K562 (cell line): ENCODE data around the gene CYB5RL. TPM values are rescaled to one million over a fixed set of nuclear protein-coding genes. Genes with fewer than 3 reads are reported as not detected.

Experiments used
- ATAC-seq: fragments of 200-7000 bp; cut with Tn5 transposase; 3 replicates; pipeline ENCODE4 v1.9.1; 2020; ENCODE audit warnings: moderate library complexity
- BruUV-seq: library from RNA; stranded (reverse); fragments of 400-500 nt; replicated peaks from 2 replicates; lab custom pipeline; 2021; lab: Mats Ljungman, UMichigan
- CTCF ChIA-PET: fragments of 300-600 bp; formaldehyde crosslinking; extraction: SDS; loops from one replicate; lab custom pipeline; 2021; ENCODE audit warnings: low intra/inter-chr PET ratio; lab: Yijun Ruan, JAX
- POLR2A ChIA-PET: fragments of 300-600, 350-650 bp; sonication (Branson Sonifier 250); formaldehyde crosslinking; extraction: SDS; loops from one replicate; lab custom pipeline; 2021; ENCODE audit warnings: antibody characterized with exemption, inconsistent platforms; lab: Yijun Ruan, JAX
- DNase-seq, 4 experiments: peaks; one replicate each; pipeline versions ENCODE4 v3.0.0 to v3.0.0-alpha.2; 2011 to 2018; ENCODE audit warnings: low spot score in 3 of 4, mixed read lengths in 3 of 4; ENCODE audit errors: extremely low read depth in 1 of 4
- FAIRE-seq: peaks from 2 replicates; lab custom pipeline; 2011; peaks lifted over from hg19 to GRCh38; lab: Jason Lieb, UNC
- H2AFZ ChIP-seq: 2 replicates; pipeline ENCODE4 v1.6.0; 2011; ENCODE audit warnings: low read depth, low read length, control low read depth, inconsistent platforms
- H3K27ac ChIP-seq: fragments of 200-600 bp; 3 replicates; pipeline ENCODE4 v1.8.0; 2011; ENCODE audit warnings: low read depth, mild to moderate bottlenecking, control low read depth, inconsistent platforms, low read length, moderate library complexity, mixed read lengths; ENCODE audit errors: extremely low read depth
- H3K27me3 ChIP-seq, 2 experiments: fragments of 300-600 bp in 1 of 2; 2 replicates in 1 of 2; 3 replicates in 1 of 2; pipeline versions ENCODE4 v1.6.0 to v1.8.0; 2011; ENCODE audit warnings: inconsistent platforms in 2 of 2, low read length in 2 of 2, mild to moderate bottlenecking in 1 of 2, mixed read lengths in 1 of 2, moderate library complexity in 1 of 2; ENCODE audit not compliant: control insufficient read depth in 2 of 2, insufficient read depth in 2 of 2
- H3K36me3 ChIP-seq: fragments of 300-600 bp; 3 replicates; pipeline ENCODE4 v1.8.0; 2011; ENCODE audit warnings: mild to moderate bottlenecking, low read length, inconsistent platforms; ENCODE audit not compliant: control insufficient read depth, insufficient read depth
- H3K4me1 ChIP-seq, 2 experiments: fragments of 200-600 bp in 1 of 2; replicated peaks in 1 of 2; 2 replicates in 1 of 2; 3 replicates in 1 of 2; pipeline versions ENCODE4 v1.5.1 to v1.8.0; 2011; ENCODE audit warnings: inconsistent platforms in 2 of 2, low read length in 2 of 2, mild to moderate bottlenecking in 1 of 2, mixed read lengths in 1 of 2, moderate library complexity in 1 of 2; ENCODE audit not compliant: control insufficient read depth in 2 of 2, insufficient read depth in 2 of 2
- H3K4me2 ChIP-seq: 2 replicates; pipeline ENCODE4 v1.6.1; 2011; ENCODE audit warnings: low read length, control low read depth, inconsistent platforms, mixed read lengths; ENCODE audit not compliant: insufficient read depth
- H3K4me3 ChIP-seq: fragments of 200-600 bp; sonication (generic), shearing (Covaris generic); 2 replicates; pipeline ENCODE4 v1.5.1; 2016; ENCODE audit warnings: control low read depth, inconsistent platforms
- H3K79me2 ChIP-seq: fragments of 200-600 bp; 3 replicates; pipeline ENCODE4 v1.8.0; 2011; ENCODE audit warnings: low read length, inconsistent platforms; ENCODE audit not compliant: control insufficient read depth, insufficient read depth
- H3K9ac ChIP-seq, 2 experiments: 2 replicates each; pipeline versions ENCODE4 v1.6.0 to v1.6.1; 2011; ENCODE audit warnings: low read depth in 2 of 2, low read length in 2 of 2, control low read depth in 1 of 2, inconsistent platforms in 1 of 2, mild to moderate bottlenecking in 1 of 2, mixed read lengths in 1 of 2; ENCODE audit not compliant: insufficient read depth in 1 of 2
- H3K9me1 ChIP-seq: one replicate; pipeline ENCODE4 v1.6.0; 2011; ENCODE audit warnings: inconsistent platforms, mild to moderate bottlenecking, low read length, moderate library complexity; ENCODE audit not compliant: control insufficient read depth, insufficient read depth
- H3K9me3 ChIP-seq: replicated peaks from 2 replicates; pipeline ENCODE4 v1.5.1; 2011; ENCODE audit warnings: low read depth, low read length, inconsistent platforms; ENCODE audit not compliant: control insufficient read depth, insufficient read depth
- H4K20me1 ChIP-seq: replicated peaks from 2 replicates; pipeline ENCODE4 v1.6.1; 2011; ENCODE audit warnings: low read length, inconsistent platforms, mixed read lengths; ENCODE audit not compliant: control insufficient read depth, insufficient read depth
- ESRRB ChIP-seq: fragments of 250-450 bp; sonication (Bioruptor Pico); IDR thresholded peaks from 2 replicates; pipeline ENCODE4 v1.5.0; 2020; ENCODE audit warnings: mild to moderate bottlenecking, moderate library complexity, borderline replicate concordance
- PHB2 ChIP-seq: fragments of 450-650 bp; IDR thresholded peaks from 2 replicates; pipeline ENCODE4 v1.6.1; 2017; ENCODE audit warnings: low read depth
- RBM25 ChIP-seq: fragments of 200-400 bp; formaldehyde crosslinking; IDR thresholded peaks from 2 replicates; pipeline ENCODE4 v1.6.1; 2018; ENCODE audit warnings: low read length, low read depth, moderate library complexity; ENCODE audit not compliant: severe bottlenecking
- RNF2 ChIP-seq: sonication (generic); IDR thresholded peaks from 2 replicates; pipeline ENCODE4 v1.6.1; 2016
- SIRT6 ChIP-seq: IDR thresholded peaks from one replicate; pipeline ENCODE4 v1.6.1; 2012; ENCODE audit warnings: low read depth, mild to moderate bottlenecking, control low read depth, inconsistent platforms, low read length, moderate library complexity
- TCFL5 ChIP-seq: fragments of 250-450 bp; sonication (Bioruptor Pico); conservative IDR thresholded peaks from 2 replicates; pipeline ENCODE4 v1.6.1; 2021; ENCODE audit warnings: mild to moderate bottlenecking, moderate library complexity, matching md5 sums
- ZFP36 ChIP-seq: fragments of 150-350 bp; IDR thresholded peaks from 2 replicates; pipeline ENCODE4 v1.6.1; 2018; ENCODE audit warnings: low read length, low read depth; ENCODE audit not compliant: partially characterized antibody
- WGBS: fragments of 100-300 bp; shearing (Covaris generic); methylation state at CpG from one replicate; pipeline ENCODE4 v1.1.6; 2016; ENCODE audit warnings: low coverage, mixed read lengths; ENCODE audit not compliant: insufficient coverage; ENCODE audit errors: missing lambda C conversion rate; 5-methylcytosine and 5-hydroxymethylcytosine counted together
- in situ Hi-C: fragments of 300-500 bp; cut with MboI; formaldehyde crosslinking; loops from 4 replicates; pipeline ENCODE4 v1.15.0; 2018; ENCODE audit warnings: inconsistent platforms, mixed read lengths
- intact Hi-C: fragments of 100-400 bp; cut with micrococcal nuclease; formaldehyde crosslinking; loops from 2 replicates; pipeline ENCODE4 v1.14.2; 2022
- polyA plus RNA-seq, 8 experiments: library from polyadenylated mRNA; depleted of rRNA in 4 of 8; stranded (reverse) in 5 of 8; unstranded in 3 of 8; fragments of >200 nt; fragmentation: Nextera tagmentation in 2 of 8; fragmentation: Illumina TruSeq in 1 of 8; extraction: Ambion mirVana in 2 of 8; extraction: Trizol in 1 of 8; gene quantifications; 2 replicates each; pipeline versions ENCODE4 v1.2.1 to v1.2.3, GENCODE V29; 2011 to 2014; ENCODE audit warnings: inconsistent platforms in 1 of 8, missing spikeins in 1 of 8
- total RNA-seq, 7 experiments: library from RNA; depleted of rRNA in 6 of 7; stranded (reverse); fragments of >200 nt in 6 of 7; fragmentation: Illumina TruSeq in 2 of 7; extraction: Trizol in 2 of 7; gene quantifications; 2 replicates each; pipeline versions ENCODE4 v1.2.1 to v1.2.3, GENCODE V29; 2011 to 2021; ENCODE audit warnings: low replicate concordance in 1 of 7

The CYB5RL gene
- total and polyA plus RNA-seq, 9 of the 15 experiments (the other 6 are each of a cell fraction or from before 2014, with no cell fraction given) = 7.9 to 18.0 (median 11.2) TPM

DNA sequence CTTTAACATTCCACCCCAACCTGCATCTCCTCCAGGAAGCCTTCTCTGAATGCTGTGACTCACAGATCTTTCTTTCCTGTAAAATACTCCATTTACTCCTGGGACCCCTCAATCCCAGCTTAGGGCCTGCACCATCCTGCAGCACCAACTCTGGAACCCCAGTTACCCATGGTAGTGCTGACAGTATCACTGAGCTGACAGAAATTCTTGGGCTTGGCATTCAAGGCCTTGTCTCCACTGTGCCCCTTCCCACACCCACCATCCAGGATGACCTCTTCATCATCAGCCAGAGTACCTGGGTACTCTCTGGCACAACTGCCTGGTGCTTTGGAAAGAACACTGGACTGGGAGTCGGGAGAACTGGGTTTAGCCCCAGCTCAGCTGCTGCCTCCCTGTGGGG, 8.3 kb downstream of the CYB5RL start:
- Histone ChIP-seq H3K9me1 (no peaks in the 10 kb centered on the region), H3K27me3 (no peaks in the 10 kb centered on the region), H3K9me3 (no peaks in the 10 kb centered on the region; the same call in 1 of the 2 replicates), H3K4me2 (no peak overlapping the region), H3K4me3 (no peak overlapping the region), H3K36me3 (peaks cover 49% of the 10 kb centered on the region), H2AFZ (no peak overlapping the region), H3K9ac (no peak overlapping the region), H3K79me2 (no peaks in the 10 kb centered on the region), H3K27ac (no peak overlapping the region), H4K20me1 (no peaks in the 10 kb centered on the region), H3K4me1 (no peaks in the 10 kb centered on the region)
- POLR2A ChIA-PET = interaction anchor here (1.2 kb wide), 1 partner anchor 9 kb away, joined by 4 read pairs; the partner anchor contains the start of genes CYB5RL and MRPL37
- in situ Hi-C loops = no loop called here
- BruUV-seq = no TSS peak
- TF ChIP-seq PHB2 = no peak
- no peak for TF ChIP-seq SIRT6
- TF ChIP-seq RNF2 = no peak
- TF ChIP-seq ZFP36 = peak; percentile 14
- TF ChIP-seq ESRRB (CRISPR knock-in tag) = no peak
- no peak for TF ChIP-seq TCFL5 (CRISPR knock-in tag)
- TF ChIP-seq RBM25 = no peak
- intact Hi-C loops = no loop called here
- CTCF ChIA-PET = interaction anchor here (1.1 kb wide), 1 partner anchor 298 kb away, joined by 6 read pairs; no protein-coding TSS in a partner anchor
- 71% methylated on average over 1 of the region's 1 CpG for WGBS
- ATAC-seq (no peak), DNase-seq (no peak), FAIRE-seq (no peak)
